ENCODE results near the gene ZNF260.

ZNF260 gene

DNA sequence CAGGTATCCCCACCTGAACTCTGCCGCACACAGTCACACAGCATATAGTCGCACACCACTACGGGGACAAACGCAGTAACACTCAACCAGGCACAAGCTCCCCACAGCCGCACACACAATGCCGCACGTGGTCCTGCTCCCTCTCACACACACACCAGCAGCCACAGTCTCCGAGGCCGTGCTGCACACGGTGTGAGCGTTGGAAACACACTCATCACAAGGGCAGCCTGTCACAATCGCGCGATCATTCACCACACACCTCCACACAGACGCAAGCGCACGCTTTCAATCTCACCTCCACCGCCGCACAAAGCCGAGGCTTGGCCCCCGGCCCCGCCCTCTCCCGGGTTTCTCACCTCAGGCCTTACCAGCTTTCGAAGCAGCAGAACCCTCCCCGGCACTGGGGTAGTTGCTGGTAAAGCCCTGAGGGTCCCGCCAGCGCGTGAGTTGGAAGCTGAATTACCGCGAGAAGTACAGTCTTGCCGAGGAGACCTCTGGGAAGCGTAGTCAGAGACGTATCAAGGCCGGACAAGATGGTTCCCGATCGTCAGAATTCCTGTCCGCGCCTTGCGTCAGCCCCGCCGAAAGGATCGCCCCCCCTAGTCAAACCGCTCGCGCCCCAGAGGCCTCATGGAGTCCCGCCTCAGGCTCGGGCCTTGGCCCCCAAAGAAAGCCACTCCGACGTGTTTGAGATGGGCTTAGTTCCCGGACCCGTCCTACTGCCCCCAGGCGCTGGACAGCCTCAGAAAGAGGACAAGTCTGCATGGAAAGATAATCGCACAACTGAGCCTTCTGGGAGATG is 38.8 kb downstream of the ZNF260 start, which contains the start of gene ZNF566:
TSS of gene ZNF566 (minus strand) at position 444 of the 802 bp plus-strand sequence. CDS start 13,004 bp downstream, outside the sequence.
- DNase-seq, result peak; percentile 90

DNA sequence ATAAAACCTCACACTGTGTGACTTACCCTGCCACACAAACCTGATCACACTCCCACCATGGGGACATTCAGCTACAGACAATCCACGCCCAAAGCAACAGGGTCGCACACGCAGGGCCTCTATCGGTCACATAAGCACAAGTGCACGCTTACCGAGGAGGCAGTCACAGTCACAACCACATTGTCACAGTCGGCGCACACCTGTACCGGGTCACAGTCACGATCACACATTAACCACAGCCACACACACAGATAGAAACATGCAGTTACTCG is 39.3 kb downstream of the ZNF260 start:
- peak; percentile 44 for DNase-seq

DNA sequence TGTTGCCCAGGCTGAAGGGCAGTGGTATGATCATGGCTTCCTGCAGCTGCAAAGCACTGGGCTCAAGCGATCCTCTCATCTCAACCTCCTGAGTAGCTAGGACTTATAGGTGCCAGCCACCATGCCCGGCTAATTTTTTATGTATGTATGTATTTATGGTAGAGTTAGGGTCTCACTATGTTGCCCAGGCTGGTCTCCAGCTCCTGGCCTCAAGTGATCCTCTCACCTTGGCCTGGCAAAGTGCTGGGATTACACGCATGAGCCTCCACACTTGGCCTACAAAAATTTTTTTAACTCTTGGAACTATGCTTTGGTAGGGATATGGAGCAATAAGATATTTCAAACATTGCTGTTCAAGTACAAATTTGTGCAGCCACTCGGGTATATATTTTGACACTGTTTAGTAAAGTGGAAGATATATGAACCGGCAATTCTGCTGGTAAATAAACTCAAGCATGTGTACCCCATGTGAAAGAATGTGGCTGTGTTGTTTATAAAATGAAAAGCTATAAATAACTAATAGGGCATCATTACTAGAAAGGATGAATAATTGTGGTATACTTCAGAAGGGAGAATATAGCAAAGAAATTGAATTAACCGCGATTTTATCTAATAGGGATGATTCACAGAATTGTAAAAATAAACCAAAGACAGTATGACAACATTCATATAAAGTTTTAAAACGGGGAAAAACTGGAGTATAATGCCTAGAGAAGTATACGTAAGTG is 39.8 kb downstream of the ZNF260 start:
- no peak for DNase-seq

DNA sequence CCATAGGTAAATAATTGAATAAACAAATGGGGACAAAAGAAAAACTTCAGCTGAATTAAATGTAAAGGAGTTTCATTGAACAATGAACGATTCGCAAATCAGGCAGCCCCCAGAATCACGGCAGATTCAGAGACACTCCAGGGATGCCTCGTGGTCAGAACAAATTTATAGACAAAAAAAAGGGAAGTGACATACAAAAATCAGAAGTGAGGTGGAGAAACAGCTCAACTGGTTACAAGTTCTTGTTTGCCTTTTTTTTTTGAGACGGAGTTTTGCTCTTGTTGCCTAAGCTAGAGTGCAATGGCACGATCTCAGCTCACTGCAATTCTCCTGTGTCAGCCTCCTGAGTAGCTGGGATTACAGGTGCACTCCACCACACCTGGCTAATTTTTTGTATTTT is 44.4 kb downstream of the ZNF260 start:
- DNase-seq, result no peak

DNA sequence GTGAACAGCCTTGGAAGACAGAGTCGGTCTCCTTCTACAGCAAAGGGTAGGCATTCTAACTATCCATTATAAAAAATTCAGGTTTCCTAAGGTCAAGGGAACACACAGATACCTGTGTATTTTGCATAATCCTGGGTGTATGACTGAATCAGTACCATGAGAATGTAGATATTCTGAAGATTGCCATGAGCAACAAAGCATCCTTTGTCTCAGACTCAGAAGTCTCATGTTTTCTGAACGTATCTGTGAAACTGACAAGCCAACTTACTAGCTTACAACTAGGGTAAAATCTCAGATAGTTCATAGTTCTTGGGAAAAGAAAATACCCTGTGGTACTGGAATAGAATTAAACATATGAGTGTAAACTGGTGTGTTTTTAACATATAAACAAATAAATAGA is 45.2 kb downstream of the ZNF260 start:
- DNase-seq, result no peak

All from activated CD8-positive, alpha-beta memory T cell treated with anti-CD3 and anti-CD28 coated beads, Interleukin-2, amount 50 U/mL, for 4 hours (primary cell).